Effector memory CD4-positive, alpha-beta T cell (primary cell): ENCODE data around the gene TRIM44.

Experiments
- DNase-seq, 3 donors: peaks; one replicate each; pipeline ENCODE4 v3.0.0-alpha.2; 2020
- H3K27ac ChIP-seq: 2 replicates; pipeline ENCODE4 v1.7.0; 2013; ENCODE audit warnings: mild to moderate bottlenecking, low read length, moderate library complexity; ENCODE audit not compliant: insufficient read depth, poor library complexity, severe bottlenecking
- H3K27me3 ChIP-seq: replicated peaks from 2 replicates; pipeline ENCODE4 v1.7.0; 2013; ENCODE audit warnings: mild to moderate bottlenecking, low read length; ENCODE audit not compliant: insufficient read depth, control insufficient read depth, poor library complexity, severe bottlenecking
- H3K36me3 ChIP-seq: 2 replicates; pipeline ENCODE4 v1.7.0; 2013; ENCODE audit warnings: mild to moderate bottlenecking, low read length, moderate library complexity; ENCODE audit not compliant: control insufficient read depth, insufficient read depth
- H3K4me1 ChIP-seq: 2 replicates; pipeline ENCODE4 v1.7.0; 2013; ENCODE audit warnings: low read length, mild to moderate bottlenecking; ENCODE audit not compliant: control insufficient read depth, insufficient read depth, poor library complexity, severe bottlenecking
- H3K4me3 ChIP-seq: 2 replicates; pipeline ENCODE4 v1.7.0; 2013; ENCODE audit warnings: low read length, low read depth, mild to moderate bottlenecking; ENCODE audit not compliant: insufficient read depth, poor library complexity, severe bottlenecking
- H3K9me3 ChIP-seq: 2 replicates; pipeline ENCODE4 v1.7.0; 2013; ENCODE audit warnings: mild to moderate bottlenecking, low read length, moderate library complexity; ENCODE audit not compliant: control insufficient read depth

TRIM44 gene

DNA sequence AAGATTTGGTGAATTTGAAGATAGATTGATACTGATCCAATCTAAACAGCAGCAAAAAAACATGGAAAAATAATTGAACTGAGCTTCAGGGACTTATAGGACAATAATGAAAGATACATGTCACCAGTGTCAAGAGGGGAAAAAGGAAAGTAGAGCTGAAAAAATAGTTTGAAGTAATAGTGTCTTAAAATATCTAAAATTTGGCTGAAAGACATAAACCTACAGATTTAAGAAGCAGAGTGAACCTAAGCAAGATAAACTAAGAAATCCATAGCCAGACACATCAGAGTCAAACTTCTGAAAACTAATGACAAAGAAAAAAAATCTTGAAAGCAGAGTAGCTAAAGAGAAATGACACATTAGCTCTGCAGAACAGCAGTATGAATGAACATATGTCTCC lies 67.7 kb downstream of the TRIM44 start:
- Histone ChIP-seq H3K4me3 (no peak overlapping the region), H3K27ac (no peak overlapping the region), H3K36me3 (peaks cover 27% of the 10 kb centered on the region), H3K4me1 (no peaks in the 10 kb centered on the region), H3K9me3 (no peaks in the 10 kb centered on the region), H3K27me3 (no peaks in the 10 kb centered on the region)
- no peak for DNase-seq

DNA sequence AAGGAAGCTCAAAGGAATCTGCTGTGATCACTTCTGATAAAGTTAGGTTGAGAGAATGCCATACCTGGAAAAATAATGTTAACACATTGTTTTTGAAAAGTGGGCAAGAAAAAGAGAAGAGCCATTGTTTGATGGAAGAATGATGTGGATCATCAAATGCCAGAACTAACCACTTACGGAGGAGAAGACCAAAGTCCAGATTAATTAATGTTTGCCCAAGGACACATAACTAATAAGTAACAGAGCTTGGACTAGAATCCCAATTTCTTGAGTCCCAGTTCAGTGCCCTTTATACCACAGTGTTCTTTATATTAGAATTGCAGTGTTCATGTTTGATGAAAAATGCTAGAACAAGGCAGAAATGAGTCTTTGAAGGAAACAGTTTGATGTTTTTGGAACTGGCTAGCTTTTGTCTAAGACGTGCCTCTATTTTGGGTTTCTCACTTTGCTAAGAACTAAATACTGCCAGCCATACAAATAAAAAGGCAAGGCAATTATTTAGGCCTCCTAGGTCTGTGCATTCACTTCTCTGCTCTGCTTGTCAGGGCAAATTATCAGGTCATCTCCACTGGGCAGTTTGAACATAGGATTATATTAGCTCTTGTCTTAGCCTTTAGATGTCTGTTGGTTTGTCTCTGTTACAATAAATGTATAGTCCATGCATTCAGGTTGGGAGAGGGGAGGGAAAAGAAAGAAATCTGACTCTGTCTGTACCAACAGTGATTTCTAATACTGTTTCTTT lies 72.3 kb downstream of the TRIM44 start:
- no peak for DNase-seq
- no peaks in the 10 kb centered on the region for H3K4me1 ChIP-seq
- H3K9me3 ChIP-seq = no peaks in the 10 kb centered on the region

DNA sequence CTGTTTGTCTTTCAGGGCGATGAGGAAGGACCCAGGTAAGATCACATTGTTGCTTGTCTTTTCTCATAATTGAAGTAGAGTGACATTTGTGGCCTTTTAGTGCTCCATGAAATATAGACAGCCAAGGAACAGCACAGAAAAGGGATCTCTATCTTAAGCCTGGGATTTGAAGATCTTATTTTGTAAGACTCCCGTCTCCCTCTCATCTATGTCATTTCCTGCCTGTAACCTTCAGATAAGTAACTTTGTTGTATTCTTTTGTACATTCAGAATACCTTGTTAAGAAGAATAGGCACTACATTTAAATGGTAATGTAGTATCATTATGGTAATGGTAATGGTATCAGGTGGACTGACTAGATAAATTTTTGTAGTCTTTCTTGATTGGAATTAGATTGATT lies 72.8 kb downstream of the TRIM44 start:
- Histone ChIP-seq H3K27ac (no peak overlapping the region), H3K36me3 (peaks cover 8% of the 10 kb centered on the region), H3K9me3 (no peaks in the 10 kb centered on the region), H3K27me3 (no peaks in the 10 kb centered on the region), H3K4me1 (no peaks in the 10 kb centered on the region), H3K4me3 (no peak overlapping the region)
- no peak for DNase-seq

More for the DNA sequence above, 72.3 kb downstream of the TRIM44 start:
- H3K36me3 ChIP-seq = peaks cover 8% of the 10 kb centered on the region
- no peaks in the 10 kb centered on the region for H3K27me3 ChIP-seq
- H3K27ac ChIP-seq = no peak overlapping the region
- H3K4me3 ChIP-seq = no peak overlapping the region

DNA sequence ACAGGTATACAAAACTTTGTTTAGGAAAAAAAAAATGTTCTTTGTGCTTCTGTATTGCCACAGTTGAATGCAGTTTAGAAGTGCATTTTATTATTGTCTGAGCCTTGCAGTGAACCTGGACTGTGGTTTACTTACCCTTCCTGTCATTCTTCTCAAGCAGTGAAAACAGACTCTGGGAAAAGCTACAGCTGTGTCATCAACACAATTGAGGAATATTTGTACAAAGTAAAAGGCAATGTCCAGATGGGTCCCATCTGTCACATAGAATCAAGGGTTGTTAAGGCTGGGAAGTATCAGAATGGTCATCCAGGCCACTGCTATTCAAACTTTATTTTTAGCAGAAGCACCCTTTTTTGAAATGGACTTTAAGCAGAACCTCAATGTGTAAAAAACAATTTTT lies 73.3 kb downstream of the TRIM44 start:
- peaks cover 10% of the 10 kb centered on the region for H3K36me3 ChIP-seq
- H3K4me3 ChIP-seq = no peak overlapping the region
- no peak for DNase-seq
- no peaks in the 10 kb centered on the region for H3K27me3 ChIP-seq
- no peaks in the 10 kb centered on the region for H3K9me3 ChIP-seq
- no peaks in the 10 kb centered on the region for H3K4me1 ChIP-seq
- H3K27ac ChIP-seq = no peak overlapping the region

DNA sequence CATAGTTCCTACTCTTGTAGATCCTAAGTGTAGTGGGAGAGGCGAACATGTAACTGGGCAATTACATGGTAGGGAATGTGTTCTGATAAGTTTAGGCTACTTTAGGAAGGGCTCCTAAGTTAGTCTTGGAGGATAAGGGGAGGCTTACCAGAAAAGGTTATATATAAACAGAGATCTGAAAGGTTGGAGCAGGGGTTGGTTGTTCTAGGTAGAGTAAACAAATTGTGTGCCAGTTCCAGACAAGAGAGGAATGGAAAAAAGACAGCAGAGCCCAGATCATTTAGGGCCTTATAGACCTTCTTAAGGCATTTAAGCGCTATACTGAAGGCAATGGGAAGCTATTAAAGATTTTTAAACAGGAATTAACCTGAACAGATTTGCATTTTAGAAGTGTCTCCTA lies 74.4 kb downstream of the TRIM44 start:
- H3K4me1 ChIP-seq = no peaks in the 10 kb centered on the region
- peaks cover 18% of the 10 kb centered on the region for H3K36me3 ChIP-seq

DNA sequence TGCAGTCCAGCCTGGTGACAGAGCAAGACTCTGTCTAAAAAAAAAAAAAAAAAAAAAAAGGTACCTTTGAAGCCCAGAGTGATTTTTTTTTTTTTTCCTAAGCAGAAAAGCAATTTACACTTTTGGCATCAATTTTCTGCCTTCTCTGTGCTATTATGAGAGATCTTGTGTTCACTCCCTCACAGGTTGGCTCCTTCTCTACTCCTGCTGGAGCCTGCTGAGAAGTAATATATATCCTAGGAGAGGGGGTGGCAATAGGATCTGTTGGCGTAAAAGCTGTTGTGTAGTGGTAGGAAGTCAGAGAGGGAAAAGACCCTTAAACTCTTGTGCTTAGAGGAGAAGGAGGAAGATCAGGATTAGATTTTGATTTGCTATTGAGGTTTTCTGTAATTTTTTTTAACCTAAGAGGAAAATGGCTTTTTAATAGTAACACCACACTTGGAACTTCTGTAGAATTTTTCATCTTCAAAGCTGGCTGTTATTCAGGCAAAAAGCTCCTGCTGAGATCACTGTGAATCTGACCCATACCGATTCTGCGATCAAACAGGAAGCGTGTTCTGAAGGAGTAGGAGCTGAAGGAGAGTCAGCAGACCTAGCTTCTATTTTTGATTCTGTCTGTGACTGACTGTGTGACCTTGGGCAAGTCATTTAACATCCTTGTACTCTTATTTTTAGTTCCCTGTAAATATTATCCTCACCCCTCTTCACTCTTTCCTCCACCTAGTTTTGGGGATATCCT lies 77.7 kb downstream of the TRIM44 start:
- H3K9me3 ChIP-seq = no peaks in the 10 kb centered on the region
- H3K27ac ChIP-seq = no peak overlapping the region
- no peaks in the 10 kb centered on the region for H3K27me3 ChIP-seq
- peaks cover 18% of the 10 kb centered on the region for H3K36me3 ChIP-seq
- no peak for DNase-seq
- no peaks in the 10 kb centered on the region for H3K4me1 ChIP-seq
- no peak overlapping the region for H3K4me3 ChIP-seq

More for the DNA sequence above, 74.4 kb downstream of the TRIM44 start:
- Histone ChIP-seq H3K4me3 (no peak overlapping the region), H3K27ac (no peak overlapping the region), H3K27me3 (no peaks in the 10 kb centered on the region), H3K9me3 (no peaks in the 10 kb centered on the region)
- no peak for DNase-seq

DNA sequence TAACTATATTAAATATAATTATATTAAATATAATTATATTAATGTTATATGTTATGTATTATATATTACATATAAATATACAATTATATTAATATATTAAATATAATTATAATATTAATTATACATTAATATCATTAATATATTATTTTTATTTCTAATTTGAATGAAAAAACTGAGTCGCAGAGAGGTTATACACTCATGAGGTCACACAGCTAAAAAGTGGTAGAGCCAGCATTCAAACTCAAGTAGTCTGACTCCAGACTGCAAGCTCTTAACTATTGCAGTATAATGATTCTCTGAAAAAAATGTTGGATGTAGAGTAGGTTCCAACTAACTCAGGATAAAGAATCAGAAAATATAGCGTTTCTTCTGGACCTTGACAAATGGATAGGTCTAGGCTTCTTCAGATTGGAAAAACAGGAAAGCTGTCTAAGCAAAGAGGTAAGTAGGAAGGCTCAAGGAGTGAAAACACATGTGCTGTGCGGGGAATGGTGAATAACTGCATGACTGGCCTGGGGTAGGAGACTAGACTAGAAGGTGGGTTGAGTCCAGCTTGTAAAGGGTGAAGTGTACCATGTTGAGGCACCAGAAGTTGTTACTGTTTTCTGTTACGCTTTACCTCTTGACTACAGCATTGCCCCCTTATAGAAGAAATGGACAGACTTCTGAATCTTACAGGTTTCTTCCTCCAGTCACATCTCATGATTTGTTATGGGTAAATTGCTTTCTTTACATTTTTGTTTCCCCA lies 80.3 kb downstream of the TRIM44 start:
- Histone ChIP-seq H3K27me3 (no peaks in the 10 kb centered on the region), H3K27ac (no peak overlapping the region), H3K4me3 (no peak overlapping the region), H3K4me1 (no peaks in the 10 kb centered on the region), H3K9me3 (no peaks in the 10 kb centered on the region), H3K36me3 (peaks cover 13% of the 10 kb centered on the region)
- DNase-seq = no peak

DNA sequence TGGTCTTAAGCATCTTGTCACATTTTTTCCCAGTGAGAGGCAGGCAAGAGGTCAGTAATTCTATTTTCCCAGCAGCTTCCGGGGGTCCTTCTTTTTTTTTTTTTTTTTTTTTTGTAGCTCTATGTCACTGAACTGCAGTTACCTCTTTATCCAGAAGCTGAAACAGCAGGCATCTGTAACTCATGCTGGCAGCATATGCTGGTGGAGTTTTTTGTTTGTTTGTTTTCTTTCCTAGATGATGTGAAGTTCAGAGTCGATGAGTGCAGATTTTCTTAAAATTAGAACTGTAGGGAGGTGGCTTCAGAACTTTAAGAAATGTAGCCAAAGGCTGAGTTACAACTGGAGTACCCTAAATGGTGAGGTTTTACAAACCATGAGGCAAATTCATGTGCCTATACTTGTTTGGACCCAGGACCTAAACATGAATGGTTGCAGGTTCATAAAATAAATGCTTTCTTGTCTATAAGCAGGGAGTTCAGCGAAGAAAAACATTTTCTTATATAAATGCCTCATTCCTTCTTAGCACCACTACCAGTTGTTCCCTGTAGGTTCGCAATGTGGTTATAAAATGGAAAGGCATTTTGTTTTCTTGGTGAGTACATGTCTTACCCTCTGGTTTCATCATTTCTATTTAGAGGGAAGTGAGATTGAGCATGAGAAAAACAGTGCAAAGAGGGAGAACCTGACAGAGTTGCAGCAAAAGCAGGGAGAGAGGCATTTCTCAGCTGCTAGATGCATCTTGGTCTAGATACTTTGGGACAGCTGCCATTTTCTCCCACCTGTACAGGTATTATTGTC lies 84.0 kb downstream of the TRIM44 start:
- no peak overlapping the region for H3K27ac ChIP-seq

DNA sequence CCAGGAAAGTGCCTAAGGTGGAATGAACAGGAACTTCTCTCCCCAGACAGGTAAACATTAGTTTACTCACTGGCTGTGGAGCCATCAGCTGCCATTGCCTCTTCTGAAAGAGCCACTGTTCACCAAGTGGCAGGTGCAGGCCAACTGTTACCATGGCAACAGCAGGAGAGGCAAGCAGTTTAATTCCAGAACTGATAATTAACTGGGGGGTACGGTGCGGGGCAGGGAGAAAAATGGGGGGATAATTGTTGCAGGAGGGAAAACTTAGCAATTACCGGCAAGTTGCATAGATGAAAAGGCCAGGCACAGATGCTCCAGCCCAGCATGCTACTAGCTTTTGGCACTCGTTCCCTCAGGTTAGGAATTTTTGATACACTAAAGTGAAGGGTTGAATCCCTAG lies 85.1 kb downstream of the TRIM44 start:
- Histone ChIP-seq H3K4me1 (no peaks in the 10 kb centered on the region), H3K27ac (no peak overlapping the region), H3K4me3 (no peak overlapping the region), H3K9me3 (no peaks in the 10 kb centered on the region), H3K27me3 (no peaks in the 10 kb centered on the region), H3K36me3 (no peaks in the 10 kb centered on the region)
- no peak for DNase-seq

More for the DNA sequence above, 84.0 kb downstream of the TRIM44 start:
- no peak for DNase-seq
- H3K27me3 ChIP-seq = no peaks in the 10 kb centered on the region
- H3K9me3 ChIP-seq = no peaks in the 10 kb centered on the region
- no peaks in the 10 kb centered on the region for H3K4me1 ChIP-seq
- peaks cover 2% of the 10 kb centered on the region for H3K36me3 ChIP-seq
- no peak overlapping the region for H3K4me3 ChIP-seq
